ENCODE data around the gene RASIP1.
"Not testable (repeated sequence)": the region's sequence is repeated elsewhere in the genome, so short reads cannot be mapped to it uniquely, and the experiment has no call there.

RASIP1 gene

DNA sequence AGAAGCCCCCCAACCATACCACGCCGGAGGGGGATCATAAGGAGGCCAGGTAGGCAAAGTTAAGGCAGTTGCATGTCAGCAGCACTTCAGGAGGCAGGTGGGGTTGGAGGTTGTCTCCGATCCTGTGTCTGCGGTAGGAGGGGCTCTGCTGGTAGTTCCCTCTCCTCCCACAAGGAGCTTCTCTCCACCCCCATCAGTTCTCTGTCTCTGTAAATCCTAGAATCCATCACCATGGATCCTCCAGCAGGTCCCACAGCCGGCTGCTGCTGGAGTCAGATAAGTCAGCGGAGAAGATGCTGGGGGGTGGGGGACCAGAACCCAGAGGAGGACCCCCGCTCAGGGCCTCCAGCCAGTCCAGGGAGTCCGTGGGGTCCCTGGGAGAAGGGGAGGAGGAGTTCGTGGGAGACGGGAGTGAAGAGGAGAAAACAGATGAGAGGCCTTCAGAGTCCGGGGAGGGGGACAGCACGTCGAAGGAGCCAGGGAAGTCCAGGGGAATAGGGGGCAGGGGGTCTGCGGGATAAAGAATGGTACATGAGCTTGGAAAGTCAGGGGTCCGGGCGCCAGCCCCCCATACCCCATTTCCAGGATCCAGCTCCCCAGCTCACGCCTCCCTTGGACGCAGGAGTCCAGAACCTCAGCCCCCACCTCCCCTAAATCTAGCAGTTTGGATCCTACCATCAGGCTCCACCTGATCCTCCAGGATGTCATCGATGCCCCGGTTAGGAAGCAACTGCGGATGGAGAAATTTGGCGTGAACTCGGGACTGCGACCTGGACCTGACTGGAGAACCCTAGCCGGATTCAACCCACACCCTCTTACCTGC, 27.2 kb downstream of the RASIP1 start:
- no peak for DNase-seq (ENCODE audit: low spot score)

DNA sequence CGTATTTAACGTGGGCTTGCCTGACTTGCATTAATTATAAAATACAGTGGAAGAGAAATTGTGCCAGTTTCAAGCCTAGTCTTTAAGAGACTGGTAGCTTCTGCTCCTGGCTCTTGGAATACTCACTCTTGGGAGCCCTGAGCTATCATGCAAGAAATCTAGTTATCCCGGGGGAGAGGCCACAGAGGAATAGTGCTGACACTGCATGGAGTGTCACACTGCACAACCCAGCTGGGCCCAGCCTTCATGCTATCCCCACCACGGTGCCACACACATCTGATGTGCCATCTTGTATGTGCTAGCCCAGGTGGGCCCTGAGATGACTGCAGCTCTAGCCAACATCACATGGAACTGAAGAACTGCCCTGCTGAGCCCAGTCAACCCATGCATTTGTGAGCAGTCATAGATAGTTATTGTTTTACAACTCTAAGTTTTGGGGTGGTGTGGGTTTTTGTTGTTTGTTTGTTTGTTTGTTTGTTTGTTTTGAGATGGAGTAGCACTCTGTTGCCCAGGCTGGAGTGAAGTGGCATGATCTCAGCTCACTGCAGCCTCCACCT, 29.2 kb downstream of the RASIP1 start:
- DNase-seq (ENCODE audit: low spot score): no peak

DNA sequence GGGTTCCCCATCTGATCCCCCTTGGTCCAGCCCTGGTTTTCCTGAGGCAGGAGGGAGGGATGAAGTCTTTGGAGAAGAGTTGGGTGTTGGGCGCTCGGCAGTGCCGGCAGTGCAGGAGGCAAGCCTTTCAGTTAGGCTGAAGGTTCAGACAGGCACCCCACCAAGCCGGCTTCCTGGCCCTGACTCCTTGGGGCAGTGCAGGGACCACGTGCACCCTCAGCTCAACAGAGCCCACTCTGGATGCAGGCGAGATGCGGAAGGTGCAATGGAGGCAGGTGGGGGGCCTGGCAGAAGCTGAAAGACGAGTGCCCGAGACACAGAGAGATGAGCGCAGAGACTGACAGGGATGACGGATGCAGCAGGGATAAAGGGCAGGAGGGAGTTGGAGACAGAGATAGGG, 31.9 kb downstream of the RASIP1 start:
- no peak for DNase-seq (ENCODE audit: low spot score)

DNA sequence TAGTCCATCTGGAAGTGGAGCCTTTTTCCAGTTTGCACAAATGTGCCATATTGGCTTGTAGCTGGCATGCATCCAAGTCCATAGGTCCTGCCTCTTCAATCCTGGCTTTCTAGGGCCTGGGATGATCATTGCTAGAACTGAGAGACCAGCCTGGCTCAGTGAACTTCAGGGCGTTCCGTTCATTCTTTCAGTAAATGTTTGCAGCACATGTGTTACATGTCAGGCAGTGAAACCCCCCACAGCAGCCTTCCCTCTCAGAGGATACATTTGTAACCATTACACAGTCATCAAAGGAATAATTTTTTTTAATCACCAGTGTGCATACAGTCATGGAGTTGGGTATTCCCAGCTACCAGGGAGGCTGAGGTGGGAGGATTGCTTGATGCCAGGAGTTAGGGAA, 35.0 kb downstream of the RASIP1 start:
- no peak for DNase-seq (ENCODE audit: low spot score)

DNA sequence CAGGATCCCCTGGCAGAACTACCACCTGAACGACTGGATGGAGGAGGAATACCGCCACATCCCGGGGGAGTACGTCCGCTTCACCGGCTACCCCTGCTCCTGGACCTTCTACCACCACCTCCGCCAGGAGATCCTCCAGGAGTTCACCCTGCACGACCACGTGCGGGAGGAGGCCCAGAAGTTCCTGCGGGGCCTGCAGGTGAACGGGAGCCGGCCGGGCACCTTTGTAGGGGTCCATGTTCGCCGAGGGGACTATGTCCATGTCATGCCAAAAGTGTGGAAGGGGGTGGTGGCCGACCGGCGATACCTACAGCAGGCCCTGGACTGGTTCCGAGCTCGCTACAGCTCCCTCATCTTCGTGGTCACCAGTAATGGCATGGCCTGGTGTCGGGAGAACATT, 37.1 kb downstream of the RASIP1 start:
- DNase-seq (ENCODE audit: low spot score): no peak

DNA sequence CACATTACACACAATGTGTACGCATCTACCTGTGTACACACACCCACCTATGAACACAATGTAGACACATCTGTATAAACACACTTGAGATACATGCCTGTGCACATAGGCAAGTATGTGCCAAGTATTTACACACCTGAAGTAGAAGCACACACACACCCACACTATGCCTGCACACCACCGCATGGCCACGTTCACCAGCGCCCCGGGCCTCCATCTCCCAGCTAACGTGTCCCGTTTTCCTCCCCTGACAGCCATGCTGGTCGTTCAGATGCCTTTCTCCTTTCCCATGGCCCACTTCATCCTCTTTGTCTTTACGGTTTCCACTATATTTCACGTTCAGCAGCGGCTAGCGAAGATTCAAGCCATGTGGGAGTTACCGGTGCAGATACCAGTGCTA, 37.7 kb downstream of the RASIP1 start:
- DNase-seq (ENCODE audit: low spot score): no peak

DNA sequence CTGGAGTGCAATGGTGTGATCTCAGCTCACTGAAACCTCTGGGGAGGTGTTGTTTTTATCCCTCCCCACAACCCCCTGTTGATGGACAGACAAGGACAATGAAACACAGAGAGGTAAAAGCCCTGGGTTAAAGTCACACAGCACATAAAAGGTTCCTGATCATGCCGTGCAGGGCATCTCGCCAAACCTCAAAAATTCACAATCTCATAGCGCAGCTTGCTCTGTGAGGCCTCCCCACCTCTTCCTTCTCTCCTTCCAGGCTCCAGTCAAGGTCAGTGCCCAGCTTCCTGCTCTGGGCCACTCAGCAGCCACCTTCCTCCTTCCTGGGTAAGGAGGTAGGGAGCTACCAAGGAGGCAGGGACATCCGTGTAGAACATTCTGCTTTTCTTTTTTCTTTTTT, 42.4 kb downstream of the RASIP1 start:
- DNase-seq (ENCODE audit: low spot score): no peak

DNA sequence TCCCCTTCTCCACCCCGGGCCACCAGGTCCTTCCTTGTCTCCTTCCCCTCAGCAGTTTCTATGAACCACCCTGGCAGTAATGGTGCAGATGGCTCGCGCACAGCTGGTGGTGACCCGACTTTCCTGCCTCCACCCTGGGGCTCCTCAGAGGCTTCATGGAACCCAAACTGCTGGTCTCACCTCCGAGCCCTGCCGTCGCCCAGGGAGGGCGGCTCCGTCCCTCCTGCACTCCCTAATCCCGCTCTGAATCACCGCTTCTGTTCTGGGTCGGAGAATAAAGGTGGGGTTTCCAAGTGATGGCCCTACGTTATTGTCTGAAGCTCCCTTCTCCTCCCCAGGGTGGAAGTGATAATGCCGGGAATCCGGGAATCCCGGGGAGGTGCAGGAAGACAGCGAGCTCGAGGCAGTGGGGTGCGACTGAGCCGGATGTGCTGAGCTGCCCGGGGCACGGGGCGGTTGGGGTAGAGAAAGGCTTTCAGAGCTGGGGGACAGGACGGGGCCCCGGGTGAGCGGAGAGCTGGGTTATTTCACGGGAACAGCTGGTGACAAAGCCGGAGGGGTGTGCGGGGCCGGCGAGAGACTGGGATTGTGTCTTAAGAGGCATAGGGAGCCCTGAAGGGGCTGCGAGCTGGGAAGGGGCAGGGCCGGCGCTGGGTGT, 43.9 kb downstream of the RASIP1 start:
- no peak for DNase-seq (ENCODE audit: low spot score)

DNA sequence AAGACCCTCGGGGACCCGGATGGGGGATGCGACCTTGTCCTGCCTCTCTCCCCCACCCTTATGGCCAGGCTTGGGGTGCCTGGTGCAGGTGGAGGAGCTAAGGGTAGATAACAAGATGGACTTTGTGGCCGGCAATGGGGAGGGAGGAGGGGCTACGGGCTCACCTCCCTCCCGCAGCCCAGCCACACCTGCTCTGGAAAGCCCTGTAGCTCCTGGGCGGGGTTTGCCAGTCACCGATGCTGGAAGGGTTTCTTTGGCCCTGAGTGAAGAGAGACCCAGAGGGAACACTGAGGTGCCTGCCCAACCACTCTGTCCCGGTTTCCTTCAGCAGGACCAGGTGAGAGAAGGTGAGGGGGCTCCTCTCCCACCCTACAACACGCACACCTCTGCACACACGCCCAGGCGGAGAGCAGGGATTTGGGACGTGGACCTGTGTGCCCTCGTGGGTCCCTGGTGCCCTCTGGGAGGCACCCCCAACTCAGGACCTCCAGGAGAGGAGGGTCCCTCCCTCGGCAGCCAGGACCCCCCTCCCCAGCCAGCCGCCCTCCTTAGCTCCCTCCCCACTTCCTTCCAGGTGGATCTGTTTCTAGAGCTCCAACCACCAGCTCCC, 44.6 kb downstream of the RASIP1 start, which contains the start of gene FUT2:
Gene FUT2 (plus strand): TSS at position 229 of the 610 bp plus-strand sequence. CDS start 6,986 bp downstream, outside the sequence.
- DNase-seq (ENCODE audit: low spot score): no peak

DNA sequence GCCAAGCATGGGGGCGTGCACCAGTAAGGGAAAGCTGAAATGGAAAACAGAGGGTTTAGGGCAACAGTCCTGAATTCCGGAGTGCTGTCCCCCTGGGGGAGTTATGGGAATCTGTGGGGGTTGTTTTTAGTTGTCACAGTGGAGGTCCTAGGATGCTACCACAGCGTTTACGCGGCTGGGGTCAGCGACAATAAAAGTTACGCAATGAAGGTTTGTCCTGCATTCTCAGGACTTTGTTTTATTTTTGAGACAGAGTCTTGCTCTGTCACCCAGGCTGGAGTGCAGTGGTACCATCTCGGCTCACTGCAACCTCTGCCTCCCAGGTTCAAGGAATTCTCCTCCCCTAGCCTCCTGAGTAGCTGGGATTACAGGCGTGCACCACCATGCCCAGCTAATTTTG, 46.8 kb downstream of the RASIP1 start:
- not testable (repeated sequence) for DNase-seq (ENCODE audit: low spot score)

DNA sequence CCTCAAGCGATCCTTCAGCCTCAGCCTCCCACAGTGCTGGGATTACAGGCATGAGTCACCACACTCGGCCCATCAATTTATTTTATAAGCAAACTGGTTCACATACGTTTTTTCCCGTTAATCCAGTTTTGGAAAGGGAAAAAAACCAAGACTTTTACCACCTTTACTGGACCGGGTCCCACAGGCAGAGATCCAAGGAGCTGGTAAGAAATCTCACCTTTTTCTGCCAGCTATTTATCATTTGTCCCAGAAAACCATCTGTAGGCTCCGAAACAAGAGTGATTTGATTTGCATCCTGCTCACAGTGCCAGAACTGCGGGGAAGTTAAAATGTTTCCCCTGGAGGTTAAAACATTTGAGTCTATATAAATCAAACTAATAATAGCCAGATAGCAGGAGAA, 51.0 kb downstream of the RASIP1 start:
- no peak for DNase-seq (ENCODE audit: low spot score)

DNA sequence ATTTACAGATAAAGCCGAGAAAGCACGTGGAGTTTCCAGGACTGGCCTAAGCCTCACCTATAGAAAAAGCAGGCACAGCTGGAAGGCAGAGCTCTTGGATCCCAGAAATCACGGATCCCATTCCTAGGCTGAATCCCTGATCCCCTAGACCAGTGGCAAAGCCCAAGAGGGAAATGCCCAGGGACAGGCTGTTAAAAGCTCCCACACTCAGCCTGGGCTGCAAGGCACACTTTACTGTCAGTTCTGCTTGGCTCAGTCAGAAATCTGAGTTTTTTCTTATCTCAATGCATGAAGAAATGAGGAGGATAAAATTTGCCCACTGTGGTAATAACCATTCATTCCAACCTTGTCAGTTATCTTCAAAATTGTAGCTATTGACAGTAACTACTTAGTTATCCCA, 52.6 kb downstream of the RASIP1 start:
- no peak for DNase-seq (ENCODE audit: low spot score)

DNA sequence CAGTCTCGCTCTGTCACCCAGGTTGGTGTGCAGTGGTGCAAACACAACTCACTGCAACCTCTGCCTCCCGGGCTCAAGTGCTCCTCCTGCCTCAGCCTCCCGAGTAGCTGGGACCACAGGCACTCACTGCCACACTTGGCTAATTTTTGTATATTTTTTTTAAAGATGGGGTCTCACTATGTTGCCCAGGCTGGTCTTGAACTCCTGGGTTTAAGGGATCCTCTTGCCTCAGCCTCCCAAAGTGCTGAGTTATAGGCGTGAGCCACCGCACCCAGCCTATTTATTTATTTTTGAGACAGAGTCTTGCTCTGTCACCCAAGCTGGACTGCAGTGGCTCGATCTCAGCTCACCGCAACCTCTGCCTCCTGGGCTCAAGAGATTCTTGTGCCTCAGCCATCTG, 53.8 kb downstream of the RASIP1 start:
- not testable (repeated sequence) for DNase-seq (ENCODE audit: low spot score)

DNA sequence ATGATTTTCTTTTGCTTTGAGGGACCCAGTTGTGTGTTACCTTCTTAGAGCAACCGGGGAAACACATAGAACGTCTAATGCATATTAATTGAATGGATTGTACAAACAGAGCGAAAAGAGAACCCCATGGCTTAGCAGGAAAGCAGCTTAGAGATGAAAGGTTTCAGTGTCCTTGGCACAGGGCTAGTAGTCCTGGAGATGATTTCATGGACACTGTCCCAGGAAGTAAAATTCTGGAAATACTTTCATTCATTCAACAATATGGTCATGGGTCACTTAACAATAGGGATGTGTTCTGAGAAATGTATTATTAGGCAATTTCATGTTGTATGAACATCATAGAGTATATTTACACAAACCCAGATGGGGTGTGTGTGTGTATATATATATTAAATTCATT, 54.3 kb downstream of the RASIP1 start:
- DNase-seq (ENCODE audit: low spot score): peak; percentile 42

DNA sequence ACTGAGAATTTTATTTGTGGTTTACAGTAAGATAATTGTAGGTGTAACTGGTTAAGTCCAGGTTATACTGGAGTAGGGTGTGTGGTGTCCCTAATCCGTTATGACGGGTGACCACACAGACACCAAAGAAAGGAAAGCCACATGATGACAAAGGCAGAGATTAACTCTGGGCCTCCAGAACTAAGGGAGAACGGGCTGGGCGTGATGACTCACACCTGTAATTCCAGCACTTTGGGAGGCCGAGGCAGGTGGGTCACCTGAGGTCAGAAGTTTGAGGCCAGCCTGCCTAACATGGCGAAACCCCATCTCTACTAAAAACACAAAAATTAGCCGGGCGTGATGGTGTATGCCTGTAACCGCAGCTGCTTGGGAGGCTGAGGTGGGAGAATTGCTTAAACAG, 54.8 kb downstream of the RASIP1 start:
- no peak for DNase-seq (ENCODE audit: low spot score)

DNA sequence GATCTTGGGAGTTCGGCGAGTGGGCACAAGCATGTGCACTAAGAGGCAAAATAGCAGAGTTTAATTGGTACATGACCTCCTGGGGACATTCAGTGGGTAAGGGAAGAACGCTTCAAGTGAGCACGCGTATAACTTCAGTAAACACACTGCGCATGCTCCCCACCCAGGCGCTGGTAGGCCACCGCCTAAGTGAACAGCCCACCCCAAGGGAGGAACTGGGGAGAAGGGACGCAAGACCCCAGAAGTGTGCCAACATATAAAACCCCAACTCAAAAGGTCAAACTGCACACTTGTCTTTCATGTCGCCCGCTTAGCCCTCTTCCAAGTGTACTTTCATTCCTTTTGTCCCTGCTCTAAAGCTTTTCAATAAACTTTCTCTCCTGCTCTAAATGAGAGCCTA, 57.1 kb downstream of the RASIP1 start:
- DNase-seq (ENCODE audit: low spot score): peak; percentile 82

DNA sequence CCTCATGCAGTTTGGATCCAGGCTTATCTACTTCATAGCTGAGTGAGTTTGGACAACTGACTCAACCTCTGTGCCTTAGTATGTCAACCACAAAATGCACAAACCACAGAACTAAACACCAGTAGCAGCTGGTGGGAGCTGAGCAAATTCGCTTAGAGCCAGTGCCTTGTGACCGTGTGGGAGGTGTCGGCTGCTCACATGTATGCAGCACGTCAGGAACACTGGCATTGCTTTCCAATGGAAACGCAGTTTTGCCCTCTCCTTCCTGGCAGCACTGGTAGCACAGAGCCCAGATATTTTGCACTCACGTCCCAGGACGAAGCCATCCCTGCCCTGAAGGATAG, 59.3 kb downstream of the RASIP1 start:
- DNase-seq (ENCODE audit: low spot score): peak; percentile 76

DNA sequence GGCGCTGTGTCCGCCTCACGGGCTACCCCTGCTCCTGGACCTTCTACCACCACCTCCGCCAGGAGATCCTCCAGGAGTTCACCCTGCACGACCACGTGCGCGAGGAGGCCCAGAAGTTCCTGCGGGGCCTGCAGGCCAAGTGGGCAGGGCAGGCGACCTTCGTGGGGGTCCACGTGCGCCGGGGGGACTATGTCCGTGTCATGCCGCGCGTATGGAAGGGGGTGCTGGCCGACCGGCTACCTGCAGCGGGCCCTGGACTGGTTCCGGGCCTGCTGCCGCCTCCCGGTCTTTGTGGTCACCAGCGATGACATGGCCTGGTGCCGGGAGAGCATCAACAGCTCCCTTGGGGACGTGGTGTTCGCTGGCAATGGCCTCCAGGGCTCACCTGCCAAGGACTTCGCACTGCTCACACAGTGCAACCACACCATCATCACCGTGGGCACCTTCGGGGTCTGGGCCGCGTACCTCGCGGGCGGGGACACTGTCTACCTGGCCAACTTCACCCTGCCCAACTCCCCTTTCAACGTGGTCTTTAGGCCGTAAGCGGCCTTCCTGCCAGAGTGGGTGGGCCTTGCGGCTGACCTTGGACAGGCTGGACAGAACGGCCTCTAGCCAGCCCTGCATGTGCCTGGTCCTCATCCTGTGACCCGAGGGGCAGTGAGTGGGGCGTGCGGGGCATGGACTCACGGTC, 59.8 kb downstream of the RASIP1 start:
- DNase-seq (ENCODE audit: low spot score): no peak

DNA sequence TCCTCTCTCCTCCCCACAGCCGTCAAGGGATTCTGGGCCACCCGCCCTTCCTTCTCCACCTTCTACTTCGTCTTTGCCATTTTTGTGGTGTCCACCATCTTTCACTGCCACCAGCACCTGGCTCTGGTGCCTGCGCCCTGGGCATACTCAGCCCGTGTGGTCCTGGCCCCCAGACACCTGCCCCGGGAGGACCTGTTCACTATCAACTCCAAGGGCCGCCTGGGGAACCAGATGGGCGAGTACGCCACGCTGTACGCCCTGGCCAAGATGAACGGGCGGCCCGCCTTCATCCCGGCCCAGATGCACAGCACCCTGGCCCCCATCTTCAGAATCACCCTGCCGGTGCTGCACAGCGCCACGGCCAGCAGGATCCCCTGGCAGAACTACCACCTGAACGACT, 60.4 kb downstream of the RASIP1 start:
- not testable (repeated sequence) for DNase-seq (ENCODE audit: low spot score)

DNA sequence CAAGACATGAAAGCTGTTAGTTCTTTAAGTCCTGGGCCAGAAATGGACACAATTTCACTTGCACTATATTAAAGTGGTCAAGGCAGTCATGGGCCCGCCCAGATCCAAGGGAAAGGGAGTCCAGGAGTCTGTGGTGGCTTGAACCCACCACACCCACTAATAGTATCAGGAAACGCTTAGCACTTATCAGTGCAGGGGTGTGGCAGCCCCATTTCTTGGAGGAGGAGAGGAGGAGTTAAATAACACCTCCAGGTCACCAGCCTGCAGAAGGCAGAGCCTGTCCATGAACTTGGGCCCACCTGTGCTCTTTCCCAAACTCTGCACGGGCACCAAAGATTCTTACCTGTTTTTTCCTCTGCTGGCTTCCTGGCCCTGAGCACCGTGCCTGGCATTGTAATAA, 62.2 kb downstream of the RASIP1 start:
- no peak for DNase-seq (ENCODE audit: low spot score)

DNA sequence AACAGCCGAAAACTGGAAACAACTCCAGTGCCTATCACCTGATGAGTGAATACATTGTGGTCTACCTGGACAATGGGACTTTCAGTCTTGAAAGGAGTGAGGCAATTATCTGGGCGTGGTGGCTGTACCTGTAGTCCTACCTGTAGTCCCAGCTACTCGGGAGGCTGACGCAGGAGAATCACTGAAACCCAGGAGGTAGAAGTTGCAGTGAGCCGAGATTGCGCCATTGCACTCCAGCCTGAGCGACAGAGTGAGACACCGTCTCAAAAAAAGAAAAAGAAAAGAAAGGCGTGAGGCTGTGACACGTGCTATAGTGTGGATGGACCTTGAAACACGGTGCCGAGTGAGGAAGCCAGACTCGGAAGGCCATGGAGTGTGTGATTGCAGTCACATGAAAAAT, 63.5 kb downstream of the RASIP1 start:
- DNase-seq (ENCODE audit: low spot score): no peak

DNA sequence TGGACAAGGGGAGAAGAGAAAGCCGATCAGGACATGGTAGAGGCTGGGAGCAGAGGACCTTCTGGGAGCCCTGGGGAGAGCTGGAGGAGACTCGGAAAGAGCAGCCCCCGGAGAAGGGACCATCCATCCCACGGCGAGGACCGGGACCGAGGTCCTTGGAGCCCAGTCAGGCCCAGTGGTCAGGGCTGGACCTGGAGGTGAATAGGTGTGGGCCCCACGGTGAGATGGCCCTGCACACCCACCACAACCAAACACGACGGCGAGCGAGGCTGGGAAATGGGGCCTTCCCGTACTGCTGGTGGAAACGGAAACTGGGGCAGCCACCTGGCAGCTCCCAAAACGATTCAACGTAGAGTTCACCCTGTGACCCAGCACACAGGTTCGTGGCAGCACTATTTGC, 63.9 kb downstream of the RASIP1 start:
- no peak for DNase-seq (ENCODE audit: low spot score)

Measured in Ammon's horn (tissue), 1 donor.